Naive B cell (primary cell): ENCODE data around the gene CDCA7. TPM values are rescaled to one million over a fixed set of nuclear protein-coding genes. Genes with fewer than 3 reads are reported as not detected.
"Not testable (repeated sequence)": the region's sequence is repeated elsewhere in the genome, so short reads cannot be mapped to it uniquely, and the experiment has no call there.

Experiments
- ATAC-seq, 2 donors: fragments of 150-1000 bp; cut with Tn5 transposase; 2 replicates each; pipeline ENCODE4 v1.10.0; 2021; ENCODE audit warnings: low read depth in 2 of 2, mild to moderate bottlenecking in 2 of 2, moderate library complexity in 2 of 2
- DNase-seq: peaks from one replicate; pipeline ENCODE4 v3.0.0; 2022
- H3K27ac Mint-ChIP-seq, 6 donors: one replicate each; pipeline ENCODE4 v1.8.0; 2020 to 2022; ENCODE audit warnings: mild to moderate bottlenecking in 6 of 6, mixed read lengths in 6 of 6, moderate library complexity in 5 of 6, inconsistent platforms in 2 of 6
- H3K27me3 Mint-ChIP-seq, 3 donors: one replicate each; pipeline ENCODE4 v1.8.0; 2021 to 2022; ENCODE audit warnings: mixed read lengths in 3 of 3, mild to moderate bottlenecking in 1 of 3
- H3K36me3 Mint-ChIP-seq, 2 donors: one replicate each; pipeline ENCODE4 v1.8.0; 2020 to 2022; ENCODE audit warnings: mixed read lengths in 2 of 2, inconsistent platforms in 1 of 2, mild to moderate bottlenecking in 1 of 2
- H3K4me1 Mint-ChIP-seq, 3 donors: one replicate each; pipeline ENCODE4 v1.8.0; 2020 to 2022; ENCODE audit warnings: mixed read lengths in 3 of 3, inconsistent platforms in 1 of 3, mild to moderate bottlenecking in 1 of 3, moderate library complexity in 1 of 3
- H3K4me3 Mint-ChIP-seq, 8 donors: one replicate each; pipeline ENCODE4 v1.8.0; 2020 to 2022; ENCODE audit warnings: mild to moderate bottlenecking in 8 of 8, mixed read lengths in 8 of 8, moderate library complexity in 8 of 8, inconsistent platforms in 2 of 8
- H3K9me3 Mint-ChIP-seq, 7 donors: one replicate each; pipeline ENCODE4 v1.8.0; 2020 to 2022; ENCODE audit warnings: mixed read lengths in 7 of 7, mild to moderate bottlenecking in 5 of 7, inconsistent platforms in 2 of 7, moderate library complexity in 1 of 7
- polyA plus RNA-seq, 6 donors: library from polyadenylated mRNA; unstranded; fragments of 300-500 nt; fragmentation: Illumina TruSeq; gene quantifications; one replicate each; pipeline ENCODE4 v1.2.3, GENCODE V29; 2021; ENCODE audit warnings: low read depth in 6 of 6

Gene CDCA7
- polyA plus RNA-seq, 6 donors from 2014 or later = 0.21 to 1.9 (median 0.52) TPM; not detected in 1

DNA sequence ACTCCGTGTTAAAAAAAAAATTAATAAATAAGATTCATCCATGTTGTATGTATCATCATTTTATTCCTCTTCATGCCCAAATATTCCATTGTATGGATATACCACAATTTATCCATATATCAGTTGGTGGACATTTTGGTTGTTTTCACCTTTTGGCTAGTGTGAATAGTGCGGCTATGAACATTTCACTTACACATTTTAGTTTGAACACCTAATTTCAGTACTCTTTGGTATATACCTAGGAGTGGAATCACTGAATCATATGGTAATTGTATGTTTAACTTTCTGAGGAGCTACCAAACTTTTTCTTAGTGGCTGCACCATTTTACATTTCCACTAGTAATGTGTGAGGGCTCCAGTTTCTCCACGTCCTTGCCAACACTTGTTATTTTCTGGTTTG is 20.0 kb downstream of the CDCA7 start:
- ATAC-seq = no peak
- H3K4me1 Mint-ChIP-seq = peaks cover 4 to 8% (median 5%) of the 10 kb centered on the region in 3 donors
- no peak for DNase-seq
- H3K9me3 Mint-ChIP-seq = no peaks in the 10 kb centered on the region
- no peak overlapping the region for H3K27ac Mint-ChIP-seq
- H3K4me3 Mint-ChIP-seq = no peak overlapping the region
- H3K27me3 Mint-ChIP-seq = no peaks in the 10 kb centered on the region
- no peaks in the 10 kb centered on the region for H3K36me3 Mint-ChIP-seq

DNA sequence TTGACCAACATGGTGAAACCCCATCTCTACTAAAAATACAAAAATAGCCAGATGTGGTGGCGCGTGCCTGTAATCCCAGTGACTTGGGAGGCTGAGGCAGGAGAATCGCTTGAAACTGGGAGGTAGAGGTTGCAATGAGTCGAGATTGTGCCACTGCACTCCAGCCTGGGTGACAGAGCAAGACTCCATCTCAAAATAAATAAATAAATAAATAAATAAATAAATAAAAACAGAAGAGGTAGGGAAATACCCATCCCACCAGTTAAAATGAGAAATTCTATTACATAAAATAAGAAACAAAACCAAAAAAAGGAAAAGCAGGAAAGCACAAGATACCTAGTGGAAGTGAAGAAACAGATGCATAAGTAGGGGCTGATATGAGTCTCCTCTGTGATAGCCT is 30.9 kb downstream of the CDCA7 start:
- not testable (repeated sequence) for ATAC-seq, H3K9me3 Mint-ChIP-seq, H3K27ac Mint-ChIP-seq, H3K4me3 Mint-ChIP-seq, H3K27me3 Mint-ChIP-seq, DNase-seq, H3K4me1 Mint-ChIP-seq, H3K36me3 Mint-ChIP-seq

DNA sequence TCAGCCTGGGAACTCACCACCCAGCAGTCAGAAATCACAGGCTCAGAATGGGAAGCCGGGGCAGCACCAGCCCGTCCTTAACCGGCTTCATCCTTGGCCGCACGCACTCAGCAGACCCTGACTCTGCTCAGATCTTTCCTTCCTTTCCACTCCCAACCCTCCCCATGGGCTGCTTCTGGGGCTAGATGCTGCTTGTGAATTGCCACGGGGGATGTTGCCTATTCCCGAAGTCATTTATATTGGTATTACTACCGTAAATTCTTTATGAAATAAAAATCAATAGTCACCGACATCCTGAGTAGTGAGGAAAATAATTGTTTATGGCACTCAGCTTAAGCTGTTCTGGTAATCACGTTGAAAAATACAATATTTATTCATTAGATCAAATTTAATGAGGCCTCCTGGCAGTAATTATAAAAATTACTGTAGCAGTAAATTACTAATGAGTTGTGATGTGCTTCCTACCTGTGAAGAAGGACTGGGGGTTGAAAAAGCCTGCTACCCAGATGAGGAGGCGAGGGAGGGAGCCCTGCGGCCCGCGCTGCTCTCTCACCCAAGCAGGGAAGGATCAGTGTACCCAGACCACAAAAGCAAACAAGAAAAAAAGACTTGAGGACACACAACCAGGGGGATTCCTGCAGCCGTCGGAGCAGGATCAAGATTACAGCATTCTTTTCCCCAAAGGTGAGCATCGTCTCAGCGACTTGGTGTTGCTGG is 31.5 kb downstream of the CDCA7 start:
- Mint-ChIP-seq H3K36me3 (no peaks in the 10 kb centered on the region), H3K4me3 (no peak overlapping the region), H3K27ac (no peak overlapping the region), H3K27me3 (peaks cover 0 to 3% (median 0%) of the 10 kb centered on the region in 3 donors), H3K9me3 (peaks cover 0 to 2% (median 0%) of the 10 kb centered on the region in 7 donors), H3K4me1 (no peaks in the 10 kb centered on the region)
- ATAC-seq (no peak), DNase-seq (no peak)

DNA sequence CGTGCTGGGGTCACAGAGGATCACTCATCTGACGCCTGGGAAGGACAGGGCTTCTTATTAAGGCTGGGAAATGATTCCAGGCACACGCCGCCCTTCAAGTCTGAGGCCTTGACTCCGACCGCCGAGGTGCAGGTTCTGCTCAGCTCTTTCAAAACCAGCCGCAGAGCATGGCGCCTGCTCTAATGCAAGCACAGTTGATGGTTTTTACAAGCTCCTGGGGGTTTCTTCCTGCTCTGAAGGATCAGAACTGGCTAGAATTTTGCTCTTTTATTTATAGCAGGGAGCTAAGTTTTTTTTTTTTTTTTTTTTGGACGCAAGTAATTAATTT is 32.0 kb downstream of the CDCA7 start:
- peak overlapping the region in 1 of 8 donors; percentile 33 for H3K4me3 Mint-ChIP-seq

GRCh38 chr2:173387079-173387478 is 32.4 kb downstream of the CDCA7 start:
- peaks cover 0 to 2% (median 0%) of the 10 kb centered on the region in 7 donors for H3K9me3 Mint-ChIP-seq
- no peaks in the 10 kb centered on the region for H3K36me3 Mint-ChIP-seq
- peak overlapping the region in 1 of 6 donors; percentile 57 for H3K27ac Mint-ChIP-seq
- DNase-seq (no peak), ATAC-seq (no peak)
- H3K4me3 Mint-ChIP-seq = no peak overlapping the region
- H3K27me3 Mint-ChIP-seq = peaks cover 0 to 3% (median 0%) of the 10 kb centered on the region in 3 donors
- H3K4me1 Mint-ChIP-seq = no peaks in the 10 kb centered on the region

More for the DNA sequence above, 32.0 kb downstream of the CDCA7 start:
- Mint-ChIP-seq H3K36me3 (no peaks in the 10 kb centered on the region), H3K9me3 (peaks cover 0 to 2% (median 0%) of the 10 kb centered on the region in 7 donors), H3K27me3 (peaks cover 0 to 3% (median 0%) of the 10 kb centered on the region in 3 donors), H3K27ac (no peak overlapping the region), H3K4me1 (no peaks in the 10 kb centered on the region)
- DNase-seq (no peak), ATAC-seq (no peak)

DNA sequence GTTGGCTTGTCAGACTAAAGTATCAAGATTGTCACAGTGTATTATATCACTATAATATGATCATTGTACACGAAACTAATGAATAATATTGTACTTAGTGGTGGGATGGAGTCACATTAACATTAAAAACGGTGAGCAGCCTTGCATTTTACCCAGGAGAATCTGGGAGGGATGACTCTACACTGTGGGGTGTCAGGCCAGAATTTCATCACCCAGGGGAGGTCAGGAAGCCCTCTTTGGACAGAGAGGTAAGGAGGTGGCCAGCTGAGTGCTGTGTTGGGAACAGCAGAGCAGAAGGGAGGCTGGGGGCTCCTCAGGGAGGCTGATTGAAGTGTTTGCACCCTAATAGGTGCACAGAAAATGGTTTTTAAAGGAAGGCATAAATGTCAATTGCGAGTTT is 33.0 kb downstream of the CDCA7 start:
- Mint-ChIP-seq H3K4me3 (no peak overlapping the region), H3K27me3 (peaks cover 0 to 3% (median 0%) of the 10 kb centered on the region in 3 donors), H3K36me3 (no peaks in the 10 kb centered on the region), H3K4me1 (no peaks in the 10 kb centered on the region), H3K27ac (no peak overlapping the region), H3K9me3 (peaks cover 0 to 2% (median 0%) of the 10 kb centered on the region in 7 donors)
- DNase-seq = no peak
- ATAC-seq = no peak

DNA sequence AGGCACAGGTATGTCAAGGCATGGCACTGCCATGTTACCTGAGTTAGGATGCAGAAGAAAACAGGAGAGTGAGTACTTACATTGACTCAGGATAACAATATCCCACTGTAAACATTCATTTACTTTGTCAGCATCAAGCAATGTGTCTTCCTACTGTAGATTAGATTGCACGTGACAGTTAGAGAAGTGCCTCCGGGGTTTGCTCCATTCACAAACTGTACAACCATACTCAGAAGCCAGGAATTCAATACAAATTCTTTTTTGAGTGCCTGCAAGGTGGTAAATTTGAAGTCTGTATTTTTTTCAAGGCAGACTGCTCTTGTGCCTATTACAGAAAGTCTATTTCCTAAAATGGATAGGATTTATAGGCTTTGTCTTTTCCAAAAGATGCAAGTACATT is 34.1 kb downstream of the CDCA7 start:
- H3K36me3 Mint-ChIP-seq = no peaks in the 10 kb centered on the region
- ATAC-seq = no peak
- H3K27me3 Mint-ChIP-seq = peaks cover 0 to 3% (median 2%) of the 10 kb centered on the region in 3 donors
- H3K4me3 Mint-ChIP-seq = no peak overlapping the region
- H3K9me3 Mint-ChIP-seq = peaks cover 0 to 2% (median 0%) of the 10 kb centered on the region in 7 donors
- no peaks in the 10 kb centered on the region for H3K4me1 Mint-ChIP-seq
- DNase-seq = no peak
- no peak overlapping the region for H3K27ac Mint-ChIP-seq

DNA sequence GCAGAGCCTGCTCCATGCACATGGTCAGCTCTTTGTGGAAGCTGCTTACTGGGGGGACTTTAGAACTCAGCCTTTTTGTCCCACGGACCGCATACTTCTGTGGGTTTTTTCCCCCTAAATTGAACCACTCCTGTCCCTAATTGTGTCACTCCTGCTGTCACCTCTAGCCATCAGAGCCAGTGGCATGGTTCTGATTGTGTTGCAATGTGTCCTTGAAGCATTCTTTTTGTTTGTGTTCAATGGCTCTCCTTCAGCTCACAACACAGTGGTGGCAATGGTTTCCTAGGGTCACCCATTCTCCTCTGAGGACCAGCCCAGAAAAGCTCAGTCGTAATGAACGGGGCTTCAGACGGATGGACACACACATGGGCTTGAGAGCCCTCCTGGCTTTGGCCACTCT is 35.4 kb downstream of the CDCA7 start:
- Mint-ChIP-seq H3K4me3 (no peak overlapping the region), H3K36me3 (no peaks in the 10 kb centered on the region)

DNA sequence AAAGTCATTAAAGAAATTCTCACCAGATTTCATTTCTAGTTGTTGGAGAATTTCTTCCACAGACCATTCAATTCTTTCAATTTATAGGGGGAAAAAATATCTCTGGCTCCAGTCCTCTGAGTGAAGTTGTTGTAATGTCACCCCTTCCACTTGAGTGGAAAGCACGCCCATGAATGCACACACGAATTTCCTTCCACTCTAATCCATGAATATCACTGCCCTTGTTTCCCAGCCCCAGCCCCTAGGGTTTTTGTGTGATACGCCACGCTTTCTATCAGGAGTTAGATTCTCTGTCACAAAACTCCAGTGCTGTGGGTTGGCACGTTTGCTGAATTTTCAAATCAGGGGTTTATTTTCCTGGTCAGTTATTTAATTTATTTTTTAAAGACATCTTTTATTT is 38.1 kb downstream of the CDCA7 start:
- no peaks in the 10 kb centered on the region for H3K4me1 Mint-ChIP-seq
- H3K36me3 Mint-ChIP-seq = peaks cover 0 to 8% of the 10 kb centered on the region in 2 donors
- no peak overlapping the region for H3K4me3 Mint-ChIP-seq
- no peak overlapping the region for H3K27ac Mint-ChIP-seq
- ATAC-seq = no peak
- no peak for DNase-seq
- peaks cover 27 to 36% (median 29%) of the 10 kb centered on the region in 3 donors for H3K27me3 Mint-ChIP-seq
- no peaks in the 10 kb centered on the region for H3K9me3 Mint-ChIP-seq

More for the DNA sequence above, 35.4 kb downstream of the CDCA7 start:
- no peaks in the 10 kb centered on the region for H3K9me3 Mint-ChIP-seq
- DNase-seq (no peak), ATAC-seq (no peak)
- H3K4me1 Mint-ChIP-seq = no peaks in the 10 kb centered on the region
- peaks cover 7 to 15% (median 12%) of the 10 kb centered on the region in 3 donors for H3K27me3 Mint-ChIP-seq
- H3K27ac Mint-ChIP-seq = no peak overlapping the region

DNA sequence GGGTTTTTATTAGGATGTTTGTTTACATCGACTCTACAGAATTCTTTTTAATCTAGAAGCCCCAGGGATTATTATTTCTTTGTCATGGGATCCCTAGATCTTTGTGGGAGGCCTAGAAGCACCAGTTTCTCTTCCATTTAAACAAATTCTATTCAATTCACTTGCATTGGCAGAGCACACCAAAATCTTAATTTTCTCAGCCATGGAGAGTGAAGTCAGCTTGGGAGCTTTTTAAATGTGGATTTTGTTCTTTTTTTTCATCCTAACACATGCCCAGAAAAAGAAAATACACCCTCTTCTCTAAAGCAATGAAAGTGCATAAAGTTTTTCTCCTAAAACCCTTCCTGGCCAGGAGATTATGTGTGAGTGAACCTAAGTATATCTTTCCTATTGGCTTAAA is 38.5 kb downstream of the CDCA7 start:
- DNase-seq (no peak), ATAC-seq (no peak)
- Mint-ChIP-seq H3K27me3 (peaks cover 26 to 39% (median 31%) of the 10 kb centered on the region in 3 donors), H3K27ac (no peak overlapping the region), H3K4me1 (no peaks in the 10 kb centered on the region), H3K9me3 (no peaks in the 10 kb centered on the region), H3K36me3 (peaks cover 0 to 8% of the 10 kb centered on the region in 2 donors), H3K4me3 (no peak overlapping the region)

DNA sequence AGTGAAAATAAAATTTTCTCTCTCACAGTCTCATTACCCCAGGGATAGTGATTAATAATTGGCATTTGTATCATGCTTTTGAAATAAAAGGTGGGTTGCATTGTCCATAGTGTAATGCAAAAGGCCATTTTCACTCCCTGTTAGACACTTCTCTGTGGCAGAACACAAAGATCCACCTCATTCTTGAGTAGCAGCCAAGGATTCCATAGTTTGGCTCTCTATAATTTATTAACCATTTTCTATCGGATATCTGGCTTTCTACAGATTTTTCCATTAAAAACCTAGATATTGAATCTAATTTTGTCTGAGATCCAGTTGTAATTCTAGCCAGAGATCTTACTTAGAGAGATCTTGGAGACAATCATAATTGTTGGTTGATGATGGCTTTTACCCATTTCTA is 39.0 kb downstream of the CDCA7 start:
- ATAC-seq (no peak), DNase-seq (no peak)
- H3K36me3 Mint-ChIP-seq = peaks cover 0 to 8% of the 10 kb centered on the region in 2 donors
- no peak overlapping the region for H3K27ac Mint-ChIP-seq
- H3K4me3 Mint-ChIP-seq = no peak overlapping the region
- H3K27me3 Mint-ChIP-seq = peaks cover 26 to 39% (median 35%) of the 10 kb centered on the region in 3 donors
- no peaks in the 10 kb centered on the region for H3K9me3 Mint-ChIP-seq
- H3K4me1 Mint-ChIP-seq = no peaks in the 10 kb centered on the region

- Mint-ChIP-seq H3K9me3 (no peaks in the 10 kb centered on the region), H3K27me3 (peaks cover 26 to 45% (median 41%) of the 10 kb centered on the region in 3 donors), H3K36me3 (peaks cover 0 to 8% of the 10 kb centered on the region in 2 donors), H3K4me3 (no peak overlapping the region), H3K27ac (no peak overlapping the region), H3K4me1 (no peaks in the 10 kb centered on the region)
- ATAC-seq = no peak
- DNase-seq = no peak
Measured at GRCh38 chr2:173394091-173394974, 39.7 kb downstream of the CDCA7 start.

DNA sequence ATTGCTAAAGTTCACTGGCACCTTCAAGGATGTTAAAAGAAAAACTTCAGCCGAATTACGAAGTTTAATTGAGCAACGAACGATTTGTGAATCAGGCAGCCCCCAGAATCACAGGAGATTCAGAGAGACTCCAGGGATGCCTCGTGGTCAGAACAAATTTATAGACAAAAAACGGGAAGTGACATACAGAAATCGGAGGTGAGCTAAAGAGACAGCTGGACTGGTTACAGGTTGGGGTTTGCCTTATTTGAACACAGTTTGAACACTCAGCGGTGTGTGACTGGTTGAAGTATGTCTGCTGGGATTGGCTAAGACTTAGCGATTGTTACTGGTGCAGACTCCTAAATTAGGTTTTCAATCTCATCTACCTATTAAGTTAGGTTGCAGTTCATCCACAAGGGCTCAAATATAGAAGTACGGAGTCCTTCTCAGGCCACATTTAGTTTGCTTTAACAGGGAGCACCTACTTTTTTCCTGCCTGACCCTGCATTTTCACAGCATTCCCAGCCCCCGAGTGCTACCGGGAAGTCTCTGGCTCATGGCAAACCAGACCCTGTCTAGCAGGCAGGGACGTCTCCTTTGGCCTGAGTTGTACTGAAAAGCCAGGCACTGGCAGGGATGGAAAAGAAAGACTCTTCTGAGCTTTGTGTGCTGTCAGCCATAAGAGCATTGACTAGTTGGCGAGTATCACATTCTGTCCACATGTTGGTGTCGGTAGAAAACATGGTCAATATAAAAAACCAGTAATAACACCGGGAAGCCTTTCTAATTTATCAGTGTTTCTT is 41.1 kb downstream of the CDCA7 start:
- peaks cover 29 to 58% (median 52%) of the 10 kb centered on the region in 3 donors for H3K27me3 Mint-ChIP-seq
- no peak overlapping the region for H3K4me3 Mint-ChIP-seq
- ATAC-seq = no peak
- H3K36me3 Mint-ChIP-seq = peaks cover 0 to 8% of the 10 kb centered on the region in 2 donors
- no peaks in the 10 kb centered on the region for H3K4me1 Mint-ChIP-seq
- H3K27ac Mint-ChIP-seq = peak overlapping the region in 1 of 6 donors; percentile 62
- DNase-seq = no peak
- H3K9me3 Mint-ChIP-seq = no peaks in the 10 kb centered on the region
